SH-SY5Y (cell line): Measurements from ENCODE around the gene ANKLE2.

Source experiments
- GATA2 ChIP-seq: IDR thresholded peaks from 2 replicates; pipeline ENCODE4 v1.6.1; 2011; ENCODE audit warnings: mild to moderate bottlenecking, low read depth, low read length
- GATA3 ChIP-seq: IDR thresholded peaks from 2 replicates; pipeline ENCODE4 v1.6.1; 2011; ENCODE audit warnings: low read depth, mild to moderate bottlenecking, low read length, moderate library complexity

GRCh38 chr12:132736378-132736777, 25.3 kb downstream of the ANKLE2 start:
- no peak for TF ChIP-seq GATA3
- no peak for TF ChIP-seq GATA2
